Mammary epithelial cell (primary cell): ENCODE data around the gene NPHP4.

Experiments used
- CTCF ChIP-seq, 2 donors: IDR thresholded peaks in 1 of 2; conservative IDR thresholded peaks in 1 of 2; 2 replicates each; pipeline ENCODE4 v1.5.1; 2011 to 2012; ENCODE audit warnings: inconsistent platforms in 2 of 2, low read length in 2 of 2, mild to moderate bottlenecking in 2 of 2, control low read depth in 1 of 2, low read depth in 1 of 2; ENCODE audit not compliant: insufficient read depth in 1 of 2; ENCODE audit errors: extremely low read depth in 1 of 2
- EZH2 ChIP-seq: IDR thresholded peaks from 2 replicates; pipeline ENCODE4 v1.6.1; 2012; ENCODE audit warnings: low read length, inconsistent platforms, borderline replicate concordance

- no peak for TF ChIP-seq CTCF (conservative IDR thresholded peaks at IDR 0.05 in 1 of 2, IDR thresholded peaks at IDR 0.05 in 1 of 2; ENCODE audit: extremely low read depth in 1 of 2, insufficient read depth in 1 of 2, low read depth in 1 of 2, low read length in 2 of 2)
- no peak for TF ChIP-seq EZH2
Observed at GRCh38 chr1:6033124-6033523, 40.9 kb upstream of the NPHP4 start.
